COLO829 (cell line): ENCODE results near the gene ADGRG3.

ENCODE experiments used
- DNase-seq: peaks from one replicate; pipeline ENCODE4 v3.0.0; 2012; ENCODE audit warnings: low spot score

The ADGRG3 gene

GRCh38 chr16:57646388-57647039 lies 21.6 kb upstream of the ADGRG3 start:
- DNase-seq: no peak

DNA sequence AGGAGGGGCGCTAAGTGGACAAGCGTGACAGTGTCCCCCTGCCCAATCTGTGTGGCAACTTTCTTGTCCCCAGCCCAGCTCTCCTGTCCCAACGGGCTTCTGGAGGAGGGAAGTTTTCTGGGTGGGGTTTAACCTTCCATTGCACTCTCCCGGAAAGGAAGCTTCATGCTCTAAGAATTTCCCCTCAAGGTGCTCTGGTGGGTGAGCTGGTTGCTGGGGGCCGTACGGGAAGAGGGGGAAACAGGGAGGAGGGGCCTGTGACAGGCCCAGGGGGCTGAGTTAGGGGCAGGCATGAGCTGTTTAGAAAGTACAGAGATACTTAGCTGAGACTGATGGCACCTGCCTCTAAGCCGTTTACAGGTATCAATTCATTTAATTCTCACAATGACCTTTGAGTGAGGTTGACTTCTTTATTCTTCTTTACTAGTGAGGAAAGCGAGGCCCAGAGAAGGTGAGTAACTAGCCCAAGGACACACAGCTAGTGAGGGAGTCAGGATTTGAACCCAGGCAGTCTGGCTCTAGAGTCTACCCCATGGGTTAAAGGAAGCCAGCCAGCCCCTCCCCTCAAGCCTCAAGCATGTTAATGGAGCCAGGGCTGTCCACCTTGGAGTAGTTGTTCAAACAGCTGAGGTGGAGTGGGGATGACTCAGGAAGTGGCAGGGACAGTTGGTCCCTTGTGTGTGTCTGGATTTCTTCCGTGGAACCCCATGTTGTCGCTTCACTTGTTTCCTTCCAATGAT lies 20.8 kb upstream of the ADGRG3 start:
- no peak for DNase-seq

GRCh38 chr16:57648125-57648524 lies 20.0 kb upstream of the ADGRG3 start:
- DNase-seq: no peak

GRCh38 chr16:57648581-57649442 lies 19.3 kb upstream of the ADGRG3 start:
- peak; percentile 80 for DNase-seq

- DNase-seq: no peak
Observed at GRCh38 chr16:57649443-57649751, 18.7 kb upstream of the ADGRG3 start.

- DNase-seq: no peak
Observed at GRCh38 chr16:57649846-57650245, 18.3 kb upstream of the ADGRG3 start.

DNA sequence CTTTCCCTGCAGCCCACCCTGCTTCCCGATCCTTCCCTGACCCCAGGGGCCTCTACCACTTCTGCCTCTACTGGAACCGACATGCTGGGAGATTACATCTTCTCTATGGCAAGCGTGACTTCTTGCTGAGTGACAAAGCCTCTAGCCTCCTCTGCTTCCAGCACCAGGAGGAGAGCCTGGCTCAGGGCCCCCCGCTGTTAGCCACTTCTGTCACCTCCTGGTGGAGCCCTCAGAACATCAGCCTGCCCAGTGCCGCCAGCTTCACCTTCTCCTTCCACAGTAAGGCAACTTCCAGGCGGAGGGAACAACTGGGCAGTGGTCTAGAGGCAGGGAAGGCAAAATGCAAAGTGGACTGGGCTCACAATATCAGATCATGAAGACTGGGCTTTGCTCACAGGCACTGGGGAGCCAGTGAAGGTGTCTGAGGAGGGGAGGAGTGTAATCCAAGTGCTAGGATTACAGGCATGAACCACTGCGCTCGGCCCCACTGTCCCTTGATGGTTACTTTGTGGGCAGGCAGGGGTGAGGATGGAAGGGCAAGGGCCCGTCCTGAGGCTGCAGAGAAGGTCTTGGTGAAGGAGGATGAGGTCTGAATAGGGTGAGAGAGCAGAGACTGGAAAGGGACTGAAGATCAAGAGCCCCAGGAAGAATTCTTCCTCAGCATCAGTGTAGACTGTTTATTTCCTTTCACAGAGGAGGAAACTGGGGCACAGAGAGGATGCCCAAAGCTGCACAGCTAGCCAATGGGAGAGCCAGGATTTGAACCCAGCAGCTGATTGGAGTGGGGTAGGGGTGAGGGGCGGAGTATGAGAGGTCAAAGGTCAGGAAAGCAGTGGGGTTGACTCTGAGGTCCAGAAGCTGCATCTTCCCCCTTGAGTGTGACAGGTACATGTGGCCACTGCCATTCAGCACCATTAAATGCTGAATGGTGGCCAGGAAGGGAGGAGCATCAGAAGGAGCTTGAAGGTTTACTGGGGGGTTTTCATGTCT lies 16.5 kb upstream of the ADGRG3 start:
- DNase-seq: no peak

DNA sequence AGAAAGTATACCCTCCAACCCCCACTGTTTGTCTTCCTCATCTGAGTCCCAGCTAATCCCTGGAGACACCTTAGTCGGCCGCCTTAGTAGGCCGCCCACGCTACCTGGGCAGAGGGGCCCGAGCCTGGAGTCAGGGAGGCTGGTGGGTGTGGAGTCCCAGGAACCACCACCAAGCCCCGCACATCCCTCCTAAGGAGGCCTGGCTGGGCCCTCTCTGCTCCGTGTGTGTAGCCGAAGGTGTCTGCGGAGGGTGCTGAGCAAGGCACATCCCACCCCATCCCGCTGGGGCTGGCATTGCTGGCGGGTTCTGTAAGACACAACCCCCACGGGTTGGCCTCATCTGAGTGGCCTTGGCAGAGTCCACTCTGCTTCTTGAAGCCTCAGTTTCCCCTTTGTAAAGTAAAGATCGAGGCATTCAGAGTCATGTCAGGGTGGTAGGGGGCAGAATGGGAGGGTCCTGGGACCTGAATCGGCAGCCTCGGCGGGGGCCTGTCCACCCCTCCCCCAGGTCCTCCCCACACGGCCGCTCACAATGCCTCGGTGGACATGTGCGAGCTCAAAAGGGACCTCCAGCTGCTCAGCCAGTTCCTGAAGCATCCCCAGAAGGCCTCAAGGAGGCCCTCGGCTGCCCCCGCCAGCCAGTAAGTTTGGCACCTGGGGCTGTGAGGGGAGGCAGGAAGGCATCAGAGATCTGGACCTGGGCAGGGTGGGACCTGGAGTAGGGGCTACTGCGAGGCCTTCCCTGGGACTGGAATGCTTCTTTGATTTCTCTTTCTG lies 15.2 kb upstream of the ADGRG3 start:
- DNase-seq: no peak

DNA sequence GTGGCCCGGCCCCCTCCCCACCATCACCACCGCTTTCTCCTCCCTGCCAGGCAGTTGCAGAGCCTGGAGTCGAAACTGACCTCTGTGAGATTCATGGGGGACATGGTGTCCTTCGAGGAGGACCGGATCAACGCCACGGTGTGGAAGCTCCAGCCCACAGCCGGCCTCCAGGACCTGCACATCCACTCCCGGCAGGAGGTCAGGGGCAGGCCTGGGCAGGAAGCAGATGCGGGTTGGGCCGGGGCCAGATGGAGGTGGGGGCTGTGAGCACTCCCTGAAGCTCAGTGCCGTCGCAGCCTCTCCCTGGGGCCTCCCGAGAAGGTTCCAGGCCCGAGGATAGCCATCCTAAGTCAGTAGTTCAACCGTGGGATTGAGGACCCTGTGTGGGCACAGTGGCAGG lies 14.2 kb upstream of the ADGRG3 start:
- DNase-seq: no peak

GRCh38 chr16:57656342-57656955 lies 11.7 kb upstream of the ADGRG3 start:
- no peak for DNase-seq

- DNase-seq: no peak
Observed at GRCh38 chr16:57657228-57657627, 10.9 kb upstream of the ADGRG3 start.

- DNase-seq: no peak
Observed at GRCh38 chr16:57658130-57658877, 9.8 kb upstream of the ADGRG3 start.

DNA sequence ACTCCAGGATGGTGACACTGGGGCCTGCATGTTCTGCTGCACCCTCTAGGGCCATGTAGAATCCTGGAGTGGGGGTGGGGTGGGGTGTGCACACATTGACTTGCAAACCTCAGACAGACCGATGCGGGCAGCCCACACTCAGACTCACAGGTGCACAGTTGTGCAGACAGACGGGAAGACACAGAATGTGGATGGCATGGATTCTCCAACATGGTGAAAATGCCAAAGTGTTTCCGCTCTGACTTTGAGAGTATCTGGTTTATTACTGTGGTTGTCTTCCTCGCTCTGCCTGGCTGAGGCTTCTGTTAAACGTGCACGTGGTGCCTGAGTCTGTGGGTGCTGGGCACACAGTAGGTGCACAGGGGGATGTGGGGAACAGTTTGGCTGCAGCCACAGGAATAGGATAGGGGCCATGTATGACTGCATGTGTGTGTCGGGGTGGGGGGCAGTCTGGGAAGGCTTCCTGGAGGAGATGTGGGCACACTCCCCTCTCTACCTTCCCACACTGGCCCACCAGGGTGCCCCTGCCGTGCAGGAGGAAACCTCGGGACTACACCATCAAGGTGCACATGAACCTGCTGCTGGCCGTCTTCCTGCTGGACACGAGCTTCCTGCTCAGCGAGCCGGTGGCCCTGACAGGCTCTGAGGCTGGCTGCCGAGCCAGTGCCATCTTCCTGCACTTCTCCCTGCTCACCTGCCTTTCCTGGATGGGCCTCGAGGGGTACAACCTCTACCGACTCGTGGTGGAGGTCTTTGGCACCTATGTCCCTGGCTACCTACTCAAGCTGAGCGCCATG lies 9.0 kb upstream of the ADGRG3 start:
- DNase-seq: no peak

DNA sequence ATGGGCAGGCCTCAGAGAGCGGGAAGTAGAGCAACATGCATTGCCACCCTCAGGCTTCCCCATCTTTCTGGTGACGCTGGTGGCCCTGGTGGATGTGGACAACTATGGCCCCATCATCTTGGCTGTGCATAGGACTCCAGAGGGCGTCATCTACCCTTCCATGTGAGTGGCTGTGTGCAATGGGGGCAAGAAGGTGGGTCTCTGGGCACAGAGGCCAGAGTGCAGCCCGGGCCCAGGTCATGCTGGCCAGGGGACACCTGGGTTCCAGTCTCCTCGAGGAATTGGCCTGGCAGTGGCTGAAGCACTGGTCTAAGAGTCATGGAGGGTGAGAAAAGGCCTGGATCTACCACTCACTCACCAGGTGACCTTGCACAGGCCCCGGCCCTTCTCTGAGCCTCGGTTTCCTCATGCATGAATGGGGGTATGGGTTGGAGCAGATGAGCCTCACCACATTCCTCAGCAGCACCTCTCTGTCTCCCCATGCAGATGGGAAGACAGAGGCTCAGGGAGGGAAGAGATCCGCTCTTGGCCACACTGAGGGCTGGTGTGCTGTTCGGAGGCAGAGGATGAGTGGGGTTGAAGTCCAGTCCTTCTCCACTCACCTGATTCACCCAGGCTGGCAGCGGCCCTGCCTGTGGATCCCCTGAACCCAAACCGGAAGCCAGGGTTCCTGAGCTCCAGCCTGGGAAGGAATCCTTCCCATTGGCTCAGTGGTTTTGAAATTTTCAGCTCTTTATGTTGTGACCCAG lies 7.2 kb upstream of the ADGRG3 start:
- no peak for DNase-seq

- DNase-seq: no peak
Observed at GRCh38 chr16:57661510-57661909, 6.6 kb upstream of the ADGRG3 start.

- DNase-seq: no peak
Observed at GRCh38 chr16:57661936-57662906, 5.9 kb upstream of the ADGRG3 start.

GRCh38 chr16:57663436-57663835 lies 4.7 kb upstream of the ADGRG3 start:
- no peak for DNase-seq
